ENCODE measurements around the gene KLHDC4. TPM values are rescaled to one million over a fixed set of nuclear protein-coding genes. Genes with fewer than 3 reads are reported as not detected.

KLHDC4 gene
- total RNA-seq, 2 experiments from 2014 or later: 147 to 233 TPM

DNA sequence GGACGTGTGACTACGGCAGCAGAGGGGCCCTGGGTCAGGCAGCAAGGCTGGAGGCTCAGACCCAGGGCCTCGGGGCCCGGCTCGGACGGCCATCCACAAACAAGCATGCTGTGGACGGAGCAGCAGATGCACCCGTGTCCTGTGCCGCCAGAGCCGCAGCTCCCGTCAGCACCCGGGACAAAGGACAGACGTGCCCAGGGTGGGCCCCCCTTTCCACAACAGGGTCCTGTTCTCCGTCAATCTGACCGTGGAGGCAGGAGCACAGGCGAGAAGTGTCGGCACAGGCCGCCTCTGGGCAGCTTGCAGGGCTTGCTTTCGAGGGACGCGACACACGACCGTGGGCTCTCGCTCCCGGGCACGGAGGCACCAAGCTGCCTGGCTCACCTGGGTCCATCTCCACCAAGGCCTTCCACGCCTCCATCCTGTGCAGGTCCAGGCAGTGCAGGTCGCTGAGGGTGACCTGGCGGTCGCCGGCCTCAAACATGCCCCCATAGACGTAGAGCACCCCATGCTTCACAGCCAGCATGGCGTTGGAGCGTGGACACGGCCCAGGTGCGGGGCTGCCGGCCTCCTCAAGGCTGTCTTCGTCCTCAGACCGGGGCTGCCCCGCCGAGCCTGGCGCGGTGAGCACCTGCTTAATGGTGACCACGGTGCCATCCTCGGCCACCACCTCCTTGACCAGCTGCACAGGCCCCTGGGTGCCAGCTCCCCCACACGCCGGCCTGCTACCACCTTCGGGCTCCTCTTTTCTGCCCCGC is 56.7 kb downstream of the KLHDC4 start:
- no TSS peak for BruUV-seq (replicated peaks)
- Histone ChIP-seq H3K36me3 (ENCODE audit: insufficient read depth, low read length) (peaks cover 90% of the 10 kb centered on the region), H3K4me3 (ENCODE audit: low read depth, low read length, poor library complexity, severe bottlenecking) (no peak overlapping the region), H3K9me3 (ENCODE audit: low read length) (no peaks in the 10 kb centered on the region), H3K79me2 (ENCODE audit: insufficient read depth, low read depth, low read length) (peaks cover 9% of the 10 kb centered on the region; the same call in 1 of the 2 replicates), H3K4me1 (ENCODE audit: insufficient read depth, low read length, poor library complexity, severe bottlenecking) (peaks cover 22% of the 10 kb centered on the region), H3K27ac (ENCODE audit: low read depth, low read length, poor library complexity, severe bottlenecking) (no peak overlapping the region), H3K4me2 (ENCODE audit: low read length) (no peak overlapping the region), H2AFZ (ENCODE audit: low read length) (no peak overlapping the region), H3K9me2 (ENCODE audit: insufficient read depth, low read length) (no peaks in the 10 kb centered on the region), H4K20me1 (ENCODE audit: insufficient read depth, low read length) (no peaks in the 10 kb centered on the region)
- ChIA-PET POLR2A (no interaction called here), CTCF (ENCODE audit: unreplicated experiment) (no interaction called here)
- TF ChIP-seq, protein P1, sequence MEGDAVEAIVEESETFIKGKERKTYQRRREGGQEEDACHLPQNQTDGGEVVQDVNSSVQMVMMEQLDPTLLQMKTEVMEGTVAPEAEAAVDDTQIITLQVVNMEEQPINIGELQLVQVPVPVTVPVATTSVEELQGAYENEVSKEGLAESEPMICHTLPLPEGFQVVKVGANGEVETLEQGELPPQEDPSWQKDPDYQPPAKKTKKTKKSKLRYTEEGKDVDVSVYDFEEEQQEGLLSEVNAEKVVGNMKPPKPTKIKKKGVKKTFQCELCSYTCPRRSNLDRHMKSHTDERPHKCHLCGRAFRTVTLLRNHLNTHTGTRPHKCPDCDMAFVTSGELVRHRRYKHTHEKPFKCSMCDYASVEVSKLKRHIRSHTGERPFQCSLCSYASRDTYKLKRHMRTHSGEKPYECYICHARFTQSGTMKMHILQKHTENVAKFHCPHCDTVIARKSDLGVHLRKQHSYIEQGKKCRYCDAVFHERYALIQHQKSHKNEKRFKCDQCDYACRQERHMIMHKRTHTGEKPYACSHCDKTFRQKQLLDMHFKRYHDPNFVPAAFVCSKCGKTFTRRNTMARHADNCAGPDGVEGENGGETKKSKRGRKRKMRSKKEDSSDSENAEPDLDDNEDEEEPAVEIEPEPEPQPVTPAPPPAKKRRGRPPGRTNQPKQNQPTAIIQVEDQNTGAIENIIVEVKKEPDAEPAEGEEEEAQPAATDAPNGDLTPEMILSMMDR (conservative IDR thresholded peaks at IDR 0.05; ENCODE audit: low read length): no peak
- no peak for TF ChIP-seq EZH2phosphoT487 (IDR thresholded peaks at IDR 0.05; ENCODE audit: borderline replicate concordance, low read depth, low read length)
- DNase-seq (ENCODE audit: low spot score): no peak
- intact Hi-C loops (cut with micrococcal nuclease; ENCODE audit: unreplicated experiment): loop anchor here (10.0 kb wide), 1 partner anchor 846 kb away; no protein-coding TSS in a partner anchor

DNA sequence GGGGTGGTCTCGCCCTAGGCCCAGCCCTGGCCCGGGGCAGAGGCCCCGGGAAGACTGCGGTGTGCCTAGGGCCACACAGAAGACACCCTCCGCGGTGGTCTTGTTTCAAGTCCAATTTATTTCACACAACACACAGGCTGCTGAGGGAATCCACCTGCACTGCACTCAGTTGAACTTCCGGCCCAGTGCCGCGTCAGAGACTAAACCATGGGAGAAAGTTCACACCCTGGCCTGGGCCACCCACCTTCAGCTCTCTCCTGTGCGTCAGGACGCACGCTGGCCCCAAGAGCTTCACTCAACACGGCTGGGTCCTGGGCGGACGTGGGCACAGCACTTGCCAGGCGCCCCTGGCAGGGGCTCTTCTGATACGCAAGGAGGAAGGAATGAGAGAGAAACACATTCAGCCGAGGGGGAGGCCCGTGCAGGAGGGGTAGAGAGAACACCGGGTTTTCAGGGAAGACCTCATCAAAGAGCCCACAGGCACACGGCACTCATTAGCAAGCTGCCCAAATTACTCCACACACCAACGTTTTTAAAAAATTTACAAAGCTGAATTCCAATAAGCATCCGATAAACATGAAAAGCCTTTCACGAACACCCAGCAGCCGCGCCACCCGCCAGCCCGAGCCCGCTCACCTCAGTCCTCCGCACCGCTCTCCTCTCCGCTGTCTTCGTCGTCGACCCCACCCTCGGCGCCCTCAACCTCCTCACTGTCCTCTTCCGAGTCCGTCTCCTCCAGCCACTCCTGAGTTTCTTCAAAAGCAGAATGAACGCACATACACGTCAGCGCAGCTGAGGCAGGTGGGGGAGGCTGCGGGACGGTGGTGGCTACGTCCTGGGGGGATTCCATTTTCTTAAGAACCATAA is 57.8 kb downstream of the KLHDC4 start:
- H4K20me1 ChIP-seq (ENCODE audit: insufficient read depth, low read length): no peaks in the 10 kb centered on the region
- no peak overlapping the region for H3K4me3 ChIP-seq (ENCODE audit: low read depth, low read length, poor library complexity, severe bottlenecking)
- ChIA-PET CTCF (ENCODE audit: unreplicated experiment) (no interaction called here), POLR2A (no interaction called here)
- BruUV-seq (replicated peaks): no TSS peak
- no peaks in the 10 kb centered on the region for H3K9me2 ChIP-seq (ENCODE audit: insufficient read depth, low read length)
- H3K9me3 ChIP-seq (ENCODE audit: low read length): no peaks in the 10 kb centered on the region
- H3K79me2 ChIP-seq (ENCODE audit: insufficient read depth, low read depth, low read length): peaks cover 9% of the 10 kb centered on the region; the same call in 1 of the 2 replicates
- no peak for TF ChIP-seq EZH2phosphoT487 (IDR thresholded peaks at IDR 0.05; ENCODE audit: borderline replicate concordance, low read depth, low read length)
- no peak overlapping the region for H2AFZ ChIP-seq (ENCODE audit: low read length)
- peaks cover 96% of the 10 kb centered on the region for H3K36me3 ChIP-seq (ENCODE audit: insufficient read depth, low read length)
- H3K4me1 ChIP-seq (ENCODE audit: insufficient read depth, low read length, poor library complexity, severe bottlenecking): peaks cover 22% of the 10 kb centered on the region
- no peak for DNase-seq (ENCODE audit: low spot score)
- intact Hi-C loops (cut with micrococcal nuclease; ENCODE audit: unreplicated experiment): loop anchor here (10.0 kb wide), 1 partner anchor 847 kb away; no protein-coding TSS in a partner anchor
- no peak overlapping the region for H3K4me2 ChIP-seq (ENCODE audit: low read length)
- no peak overlapping the region for H3K27ac ChIP-seq (ENCODE audit: low read depth, low read length, poor library complexity, severe bottlenecking)

DNA sequence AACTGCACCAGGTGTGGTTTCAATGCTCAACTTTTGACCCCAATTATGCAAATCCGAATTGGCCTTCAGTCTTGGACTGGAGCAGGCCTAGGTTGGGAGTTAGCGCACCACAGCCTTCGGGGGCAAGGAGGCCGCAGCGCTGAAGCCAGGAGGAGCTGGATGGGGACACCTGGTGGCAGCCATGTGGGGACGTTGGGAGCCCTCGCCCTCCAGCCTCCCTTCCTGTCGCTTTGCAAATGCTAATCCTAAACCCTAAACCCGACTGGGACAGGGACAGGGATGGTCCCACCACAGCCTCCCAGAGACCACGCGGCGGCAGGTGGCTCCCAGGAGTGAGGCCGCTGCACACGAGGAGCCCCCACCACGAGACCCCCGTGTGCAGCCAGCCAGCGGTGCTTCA is 58.7 kb downstream of the KLHDC4 start:
- no peak overlapping the region for H3K27ac ChIP-seq (ENCODE audit: low read depth, low read length, poor library complexity, severe bottlenecking)
- peaks cover 22% of the 10 kb centered on the region for H3K4me1 ChIP-seq (ENCODE audit: insufficient read depth, low read length, poor library complexity, severe bottlenecking)
- no peak overlapping the region for H2AFZ ChIP-seq (ENCODE audit: low read length)
- BruUV-seq (replicated peaks): no TSS peak
- H3K4me3 ChIP-seq (ENCODE audit: low read depth, low read length, poor library complexity, severe bottlenecking): no peak overlapping the region
- intact Hi-C loops (cut with micrococcal nuclease; ENCODE audit: unreplicated experiment): loop anchor here (10.0 kb wide), 1 partner anchor 848 kb away; no protein-coding TSS in a partner anchor
- no peak for TF ChIP-seq EZH2phosphoT487 (IDR thresholded peaks at IDR 0.05; ENCODE audit: borderline replicate concordance, low read depth, low read length)
- TF ChIP-seq, protein P1 (conservative IDR thresholded peaks at IDR 0.05; ENCODE audit: low read length): 0 out of 2 replicates have a peak, but pooled peaks have one; percentile 13
- peaks cover 3% of the 10 kb centered on the region; the same call in 1 of the 2 replicates for H3K79me2 ChIP-seq (ENCODE audit: insufficient read depth, low read depth, low read length)
- DNase-seq (ENCODE audit: low spot score): no peak
- ChIA-PET CTCF (ENCODE audit: unreplicated experiment) (no interaction called here), POLR2A (no interaction called here)
- H3K4me2 ChIP-seq (ENCODE audit: low read length): no peak overlapping the region
- H4K20me1 ChIP-seq (ENCODE audit: insufficient read depth, low read length): no peaks in the 10 kb centered on the region
- peaks cover 94% of the 10 kb centered on the region for H3K36me3 ChIP-seq (ENCODE audit: insufficient read depth, low read length)
- H3K9me2 ChIP-seq (ENCODE audit: insufficient read depth, low read length): no peaks in the 10 kb centered on the region
- H3K9me3 ChIP-seq (ENCODE audit: low read length): no peaks in the 10 kb centered on the region

Measured in OCI-LY7 (cell line).